Activated naive CD8-positive, alpha-beta T cell treated with anti-CD3 and anti-CD28 coated beads for 36 hours (primary cell): ENCODE data around the gene FZD2. TPM values are rescaled to one million over a fixed set of nuclear protein-coding genes. Genes with fewer than 3 reads are reported as not detected.

ENCODE experiments used
- DNase-seq: peaks from one replicate; pipeline ENCODE4 v3.0.0; 2021
- H3K27ac Mint-ChIP-seq: one replicate; pipeline ENCODE4 v1.8.0; 2022; ENCODE audit warnings: mild to moderate bottlenecking, moderate library complexity, mixed read lengths
- H3K27me3 Mint-ChIP-seq: one replicate; pipeline ENCODE4 v1.8.0; 2022; ENCODE audit warnings: mild to moderate bottlenecking, mixed read lengths
- H3K36me3 Mint-ChIP-seq: one replicate; pipeline ENCODE4 v1.8.0; 2021; ENCODE audit warnings: mild to moderate bottlenecking, mixed read lengths
- H3K4me1 Mint-ChIP-seq: one replicate; pipeline ENCODE4 v1.8.0; 2021; ENCODE audit warnings: mixed read lengths
- H3K4me3 Mint-ChIP-seq: one replicate; pipeline ENCODE4 v1.8.0; 2022; ENCODE audit warnings: mild to moderate bottlenecking, moderate library complexity, mixed read lengths
- H3K9me3 Mint-ChIP-seq: one replicate; pipeline ENCODE4 v1.8.0; 2022; ENCODE audit warnings: mixed read lengths
- total RNA-seq, 2 experiments: library from RNA; stranded (reverse); gene quantifications; one replicate each; pipeline ENCODE4 v1.2.3, GENCODE V29; 2021

FZD2 gene
- total RNA-seq, 2 experiments from 2014 or later, result not detected

- DNase-seq, result no peak
- no peak overlapping the region for H3K27ac Mint-ChIP-seq
- no peaks in the 10 kb centered on the region for H3K4me1 Mint-ChIP-seq
- H3K9me3 Mint-ChIP-seq, result no peaks in the 10 kb centered on the region
- H3K4me3 Mint-ChIP-seq, result no peak overlapping the region
- H3K36me3 Mint-ChIP-seq, result no peaks in the 10 kb centered on the region
- H3K27me3 Mint-ChIP-seq, result peaks cover 32% of the 10 kb centered on the region
These were observed 16.8 kb upstream of the FZD2 start for GRCh38 chr17:44540246-44541084.

- no peaks in the 10 kb centered on the region for H3K36me3 Mint-ChIP-seq
- H3K4me1 Mint-ChIP-seq, result peaks cover 4% of the 10 kb centered on the region
- peaks cover 39% of the 10 kb centered on the region for H3K27me3 Mint-ChIP-seq
- no peak for DNase-seq
- no peak overlapping the region for H3K4me3 Mint-ChIP-seq
- H3K9me3 Mint-ChIP-seq, result no peaks in the 10 kb centered on the region
- no peak overlapping the region for H3K27ac Mint-ChIP-seq
These were observed 15.3 kb upstream of the FZD2 start for GRCh38 chr17:44541884-44542581.

GRCh38 chr17:44543213-44543904 lies 13.9 kb upstream of the FZD2 start:
- no peak overlapping the region for H3K4me3 Mint-ChIP-seq
- H3K4me1 Mint-ChIP-seq, result peaks cover 5% of the 10 kb centered on the region
- H3K9me3 Mint-ChIP-seq, result no peaks in the 10 kb centered on the region
- no peaks in the 10 kb centered on the region for H3K36me3 Mint-ChIP-seq
- H3K27me3 Mint-ChIP-seq, result peaks cover 41% of the 10 kb centered on the region
- H3K27ac Mint-ChIP-seq, result no peak overlapping the region
- DNase-seq, result no peak

DNA sequence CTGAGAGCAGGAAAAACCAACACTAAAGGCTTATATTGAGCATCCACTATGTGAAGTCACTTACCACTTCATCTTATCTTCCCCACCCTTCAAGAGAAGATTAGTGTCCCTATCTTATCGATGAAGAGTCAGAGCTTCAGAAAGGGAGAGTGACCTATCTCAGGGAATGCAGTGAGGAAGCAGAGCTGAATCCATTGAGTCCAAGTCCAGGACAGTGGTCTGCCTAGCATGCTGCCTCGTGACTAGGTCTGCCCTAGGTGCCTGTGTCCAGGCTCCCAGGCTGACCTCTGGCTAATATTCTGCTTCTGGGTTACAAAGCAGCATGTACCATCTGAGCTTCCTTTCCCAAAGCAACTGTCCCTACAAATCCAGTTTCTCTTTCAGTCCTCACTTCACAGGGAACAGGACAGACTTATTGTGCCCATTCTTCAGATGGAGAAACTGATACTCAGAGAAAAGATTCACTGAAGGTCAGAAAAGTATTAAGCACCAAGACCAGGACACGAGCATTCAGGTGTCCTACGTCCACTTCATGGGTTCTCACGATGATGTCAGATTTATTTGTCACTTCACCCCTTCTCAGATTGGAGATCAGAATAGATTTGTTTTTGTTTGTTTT lies 13.3 kb upstream of the FZD2 start:
- Mint-ChIP-seq H3K27ac (no peak overlapping the region), H3K27me3 (peaks cover 45% of the 10 kb centered on the region), H3K4me3 (no peak overlapping the region), H3K9me3 (no peaks in the 10 kb centered on the region), H3K4me1 (peaks cover 5% of the 10 kb centered on the region), H3K36me3 (no peaks in the 10 kb centered on the region)
- DNase-seq, result no peak

DNA sequence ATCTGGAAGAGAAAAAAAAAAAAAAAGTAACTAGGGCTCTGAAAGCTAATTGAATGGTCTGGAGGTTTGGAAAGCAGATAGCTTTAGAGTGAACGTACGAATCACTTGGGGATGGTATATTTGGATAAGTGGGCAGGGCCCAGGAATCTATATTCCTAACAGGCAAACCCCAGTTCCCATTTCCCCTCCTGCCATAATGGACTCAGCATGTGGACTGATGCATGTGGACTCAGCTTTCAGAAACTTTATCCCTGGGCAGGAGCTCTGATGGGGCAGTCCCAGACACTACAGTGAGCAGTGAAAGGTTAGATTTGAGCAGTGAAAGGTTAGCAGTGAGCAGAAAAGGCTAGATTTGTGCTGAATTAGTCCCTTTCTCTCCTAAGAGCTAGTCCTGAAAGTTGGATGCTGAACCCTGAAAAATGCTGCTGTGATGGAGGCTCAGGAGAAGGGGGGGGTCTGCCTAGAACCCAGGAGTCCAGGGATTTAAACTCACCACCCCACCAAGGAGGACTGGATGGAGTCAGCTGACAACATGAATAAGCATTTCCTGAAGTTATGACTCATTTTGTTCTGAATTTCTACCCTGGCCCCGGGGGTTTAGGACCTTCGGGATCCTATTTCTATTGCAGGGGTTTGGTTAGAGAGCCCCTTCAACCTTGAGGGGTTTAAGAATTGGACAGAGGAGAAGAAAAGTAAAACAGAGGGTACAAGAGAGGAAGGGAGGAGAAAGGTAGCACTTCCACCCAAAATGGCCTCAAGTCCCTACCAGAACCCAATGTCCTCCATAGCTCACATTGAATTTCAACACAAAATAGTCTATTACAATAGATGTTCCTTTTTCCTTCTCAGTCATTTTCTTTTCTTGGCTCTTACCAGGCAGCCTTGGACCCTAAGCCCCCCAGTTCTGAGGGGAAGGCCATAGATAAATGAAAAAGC lies 10.3 kb upstream of the FZD2 start:
- peaks cover 5% of the 10 kb centered on the region for H3K4me1 Mint-ChIP-seq
- H3K27me3 Mint-ChIP-seq, result peaks cover 34% of the 10 kb centered on the region
- no peak overlapping the region for H3K27ac Mint-ChIP-seq
- DNase-seq, result no peak
- no peak overlapping the region for H3K4me3 Mint-ChIP-seq
- H3K36me3 Mint-ChIP-seq, result no peaks in the 10 kb centered on the region
- no peaks in the 10 kb centered on the region for H3K9me3 Mint-ChIP-seq

DNA sequence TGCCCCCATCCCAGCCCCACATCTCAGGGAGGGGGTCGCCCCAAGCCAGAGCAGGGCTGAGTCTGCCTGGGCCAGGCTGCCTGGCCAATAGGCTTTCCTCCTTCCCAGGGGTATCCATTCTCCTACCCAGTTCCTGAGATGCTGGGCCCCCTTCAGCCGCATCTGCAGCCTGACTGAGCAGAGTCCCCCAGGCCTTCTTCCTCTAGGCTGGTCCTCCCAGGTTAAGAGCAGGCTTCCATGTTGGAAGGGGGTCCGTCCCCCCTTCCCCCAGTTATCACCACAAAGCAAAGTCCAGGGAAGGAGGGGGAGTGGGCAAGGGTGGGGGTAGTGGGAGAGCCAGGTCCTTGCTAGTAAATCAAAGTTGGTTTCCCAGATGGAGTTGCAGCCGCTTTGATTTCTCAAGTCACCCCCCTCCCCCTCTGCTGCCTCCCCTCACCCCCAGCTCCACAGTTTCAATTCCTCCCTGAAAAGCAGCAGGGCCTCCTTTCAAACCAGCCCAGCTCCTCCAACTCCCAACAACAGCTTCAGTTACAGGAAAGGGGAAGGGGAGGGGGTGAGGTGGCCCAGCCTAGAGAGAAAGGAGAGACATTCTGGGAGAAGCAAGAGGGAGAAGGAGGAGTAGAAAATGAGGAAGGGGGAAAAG lies 9.5 kb upstream of the FZD2 start:
- Mint-ChIP-seq H3K36me3 (no peaks in the 10 kb centered on the region), H3K9me3 (no peaks in the 10 kb centered on the region), H3K27me3 (peaks cover 34% of the 10 kb centered on the region), H3K27ac (no peak overlapping the region), H3K4me1 (peaks cover 5% of the 10 kb centered on the region), H3K4me3 (no peak overlapping the region)
- DNase-seq, result no peak

- no peak overlapping the region for H3K4me3 Mint-ChIP-seq
- no peak for DNase-seq
- no peak overlapping the region for H3K27ac Mint-ChIP-seq
- peaks cover 31% of the 10 kb centered on the region for H3K27me3 Mint-ChIP-seq
- no peaks in the 10 kb centered on the region for H3K36me3 Mint-ChIP-seq
- H3K4me1 Mint-ChIP-seq, result peaks cover 5% of the 10 kb centered on the region
- no peaks in the 10 kb centered on the region for H3K9me3 Mint-ChIP-seq
These were observed 8.7 kb upstream of the FZD2 start for GRCh38 chr17:44548376-44549230.

DNA sequence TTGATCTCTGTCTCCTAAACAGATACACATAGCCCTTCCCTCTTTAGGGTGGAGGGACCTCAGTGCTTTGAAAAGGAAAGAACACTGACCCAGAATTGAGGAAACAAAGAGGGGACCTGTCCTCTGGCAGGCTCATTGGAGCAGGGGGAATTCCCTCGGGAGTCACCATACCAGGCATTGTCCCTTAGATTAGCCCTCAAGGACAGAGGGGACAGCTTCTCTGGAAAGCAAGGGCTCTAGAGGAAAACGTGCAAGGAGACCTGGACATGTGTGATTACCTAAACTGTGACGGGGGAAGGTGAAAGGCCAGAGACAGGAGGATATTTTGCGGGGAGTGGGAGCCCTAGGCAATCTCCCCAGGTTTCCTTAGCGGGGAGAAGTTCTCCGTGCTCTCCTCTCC lies 7.6 kb upstream of the FZD2 start:
- Mint-ChIP-seq H3K36me3 (no peaks in the 10 kb centered on the region), H3K9me3 (no peaks in the 10 kb centered on the region), H3K27ac (no peak overlapping the region), H3K4me3 (no peak overlapping the region), H3K4me1 (peaks cover 5% of the 10 kb centered on the region), H3K27me3 (peaks cover 21% of the 10 kb centered on the region)
- no peak for DNase-seq

GRCh38 chr17:44552361-44552760 lies 4.9 kb upstream of the FZD2 start:
- H3K36me3 Mint-ChIP-seq, result no peaks in the 10 kb centered on the region
- DNase-seq, result no peak
- H3K9me3 Mint-ChIP-seq, result no peaks in the 10 kb centered on the region
- H3K4me1 Mint-ChIP-seq, result peaks cover 8% of the 10 kb centered on the region
- no peak overlapping the region for H3K27ac Mint-ChIP-seq
- H3K4me3 Mint-ChIP-seq, result no peak overlapping the region
- peaks cover 31% of the 10 kb centered on the region for H3K27me3 Mint-ChIP-seq

DNA sequence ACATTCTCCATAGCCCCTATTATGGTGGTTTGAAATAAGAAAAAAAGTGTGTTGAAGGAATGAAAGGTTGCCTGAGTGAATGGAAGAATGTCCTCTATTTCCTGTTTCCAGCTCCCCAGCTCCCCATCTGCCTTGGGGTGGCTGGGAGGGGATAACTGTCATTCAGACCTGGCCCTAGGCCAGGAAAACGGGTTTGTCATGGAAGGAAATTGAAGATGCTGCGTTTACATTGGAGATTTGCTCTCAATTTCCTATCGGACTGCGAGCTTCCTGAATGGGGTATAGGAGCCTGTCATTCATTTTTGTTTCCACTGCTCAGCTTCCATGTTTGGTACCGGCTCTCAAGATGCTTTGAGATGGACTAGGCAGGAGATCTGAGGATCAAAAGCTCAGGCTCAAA lies 2.2 kb upstream of the FZD2 start:
- H3K27ac Mint-ChIP-seq, result no peak overlapping the region
- no peak overlapping the region for H3K4me3 Mint-ChIP-seq
- H3K36me3 Mint-ChIP-seq, result peaks cover 3% of the 10 kb centered on the region
- peaks cover 14% of the 10 kb centered on the region for H3K4me1 Mint-ChIP-seq
- DNase-seq, result no peak
- peaks cover 4% of the 10 kb centered on the region for H3K9me3 Mint-ChIP-seq
- H3K27me3 Mint-ChIP-seq, result peaks cover 51% of the 10 kb centered on the region

DNA sequence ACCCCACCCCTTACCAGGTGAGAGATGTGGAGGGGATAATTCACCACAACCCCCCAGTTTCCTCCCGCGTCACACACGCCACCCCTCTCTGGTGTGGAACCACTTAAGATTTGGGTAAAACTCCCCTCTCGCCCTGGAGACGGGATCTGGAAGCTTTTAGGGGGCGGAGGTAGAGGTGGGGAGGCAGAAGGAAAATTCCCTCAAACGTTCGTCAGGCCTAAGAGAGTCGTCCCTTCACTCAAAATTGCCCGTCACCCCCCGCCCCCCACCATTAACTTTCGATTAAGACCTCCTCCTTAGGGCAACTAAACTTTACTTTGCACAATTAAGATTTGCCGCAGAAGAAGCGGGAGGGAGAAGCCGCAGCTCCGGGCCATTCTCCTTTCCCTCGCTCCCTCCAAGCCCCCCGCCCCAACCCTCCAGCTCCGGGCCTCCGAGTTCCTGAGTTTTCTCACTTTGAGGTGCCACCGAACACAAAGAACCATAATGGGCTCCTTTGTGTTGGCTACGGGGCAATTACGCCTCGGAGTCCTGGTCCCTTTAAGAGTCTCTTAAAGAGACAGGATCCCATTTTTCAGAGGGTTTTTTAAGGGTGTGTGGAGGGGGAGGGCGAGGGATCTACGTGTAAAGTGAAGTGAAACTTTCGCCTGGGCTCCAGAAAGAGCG lies 985 bp upstream of the FZD2 start:
- no peak for DNase-seq
- peaks cover 4% of the 10 kb centered on the region for H3K9me3 Mint-ChIP-seq
- peaks cover 14% of the 10 kb centered on the region for H3K4me1 Mint-ChIP-seq
- H3K27me3 Mint-ChIP-seq, result peaks cover 63% of the 10 kb centered on the region
- peak overlapping the region; percentile 82 for H3K4me3 Mint-ChIP-seq
- H3K36me3 Mint-ChIP-seq, result peaks cover 3% of the 10 kb centered on the region
- no peak overlapping the region for H3K27ac Mint-ChIP-seq

DNA sequence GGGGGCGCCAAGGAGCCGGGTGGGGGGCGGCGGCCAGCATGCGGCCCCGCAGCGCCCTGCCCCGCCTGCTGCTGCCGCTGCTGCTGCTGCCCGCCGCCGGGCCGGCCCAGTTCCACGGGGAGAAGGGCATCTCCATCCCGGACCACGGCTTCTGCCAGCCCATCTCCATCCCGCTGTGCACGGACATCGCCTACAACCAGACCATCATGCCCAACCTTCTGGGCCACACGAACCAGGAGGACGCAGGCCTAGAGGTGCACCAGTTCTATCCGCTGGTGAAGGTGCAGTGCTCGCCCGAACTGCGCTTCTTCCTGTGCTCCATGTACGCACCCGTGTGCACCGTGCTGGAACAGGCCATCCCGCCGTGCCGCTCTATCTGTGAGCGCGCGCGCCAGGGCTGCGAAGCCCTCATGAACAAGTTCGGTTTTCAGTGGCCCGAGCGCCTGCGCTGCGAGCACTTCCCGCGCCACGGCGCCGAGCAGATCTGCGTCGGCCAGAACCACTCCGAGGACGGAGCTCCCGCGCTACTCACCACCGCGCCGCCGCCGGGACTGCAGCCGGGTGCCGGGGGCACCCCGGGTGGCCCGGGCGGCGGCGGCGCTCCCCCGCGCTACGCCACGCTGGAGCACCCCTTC lies 484 bp downstream of the FZD2 start:
- Mint-ChIP-seq H3K4me1 (peaks cover 14% of the 10 kb centered on the region), H3K9me3 (peaks cover 4% of the 10 kb centered on the region), H3K36me3 (peaks cover 3% of the 10 kb centered on the region), H3K4me3 (peak overlapping the region; percentile 75), H3K27ac (no peak overlapping the region), H3K27me3 (peaks cover 76% of the 10 kb centered on the region)
- peak; percentile 52 for DNase-seq
